Spleen (tissue), 11 donors: ENCODE results near the gene ZYX. TPM values are rescaled to one million over a fixed set of nuclear protein-coding genes. Genes with fewer than 3 reads are reported as not detected.
"Not testable (repeated sequence)": the region's sequence is repeated elsewhere in the genome, so short reads cannot be mapped to it uniquely, and the experiment has no call there.

Source experiments
- DNase-seq: peaks from one replicate; pipeline ENCODE4 v3.0.0-alpha.2; 2020
- H3K27ac ChIP-seq, 8 donors: fragments of 200-600 bp; sonication (generic) in 7 of 8; 1 replicate in 4 of 8; 2 replicates in 4 of 8; pipeline versions ENCODE4 v1.5.0 to v1.8.0; 2016 to 2021; ENCODE audit warnings: inconsistent platforms in 4 of 8, mild to moderate bottlenecking in 4 of 8, moderate library complexity in 1 of 8
- H3K27me3 ChIP-seq, 7 donors: fragments of 200-600 bp; sonication (generic) in 6 of 7; replicated peaks in 1 of 7; 1 replicate in 4 of 7; 2 replicates in 3 of 7; pipeline versions ENCODE4 v1.5.0 to v1.8.0; 2016 to 2021; ENCODE audit warnings: inconsistent platforms in 3 of 7, mild to moderate bottlenecking in 1 of 7
- H3K36me3 ChIP-seq, 6 donors: fragments of 200-600 bp; sonication (generic) in 5 of 6; 1 replicate in 4 of 6; 2 replicates in 2 of 6; pipeline versions ENCODE4 v1.5.0 to v1.8.0; 2016 to 2021; ENCODE audit warnings: inconsistent platforms in 2 of 6
- H3K4me1 ChIP-seq, 6 donors: fragments of 200-600 bp; sonication (generic) in 5 of 6; 1 replicate in 3 of 6; 2 replicates in 3 of 6; pipeline versions ENCODE4 v1.5.0 to v1.8.0; 2016 to 2021; ENCODE audit warnings: inconsistent platforms in 3 of 6
- H3K4me3 ChIP-seq, 8 donors: fragments of 200-600 bp; sonication (generic) in 7 of 8; 1 replicate in 4 of 8; 2 replicates in 4 of 8; pipeline versions ENCODE4 v1.5.0 to v1.8.0; 2016 to 2021; ENCODE audit warnings: inconsistent platforms in 4 of 8, mild to moderate bottlenecking in 4 of 8, moderate library complexity in 2 of 8
- H3K9me3 ChIP-seq, 8 donors: fragments of 200-600 bp; sonication (generic) in 7 of 8; 1 replicate in 4 of 8; 2 replicates in 4 of 8; pipeline versions ENCODE4 v1.5.0 to v1.8.0; 2016 to 2021; ENCODE audit warnings: inconsistent platforms in 4 of 8
- POLR2A ChIP-seq, 3 donors: fragments of 450-650 bp; IDR thresholded peaks; one replicate each; pipeline ENCODE4 v1.5.1; 2017; ENCODE audit warnings: antibody characterized with exemption in 3 of 3, mild to moderate bottlenecking in 1 of 3
- POLR2AphosphoS5 ChIP-seq, 3 donors: sonication (generic); formaldehyde crosslinking; IDR thresholded peaks; one replicate each; pipeline ENCODE4 v1.5.1; 2017; ENCODE audit warnings: antibody characterized with exemption in 3 of 3
- WGBS, 5 donors: extraction: QIAGEN DNeasy Blood & Tissue Kit in 3 of 5; methylation state at CpG; one replicate each; pipeline versions ENCODE4 v1.1.5 to v1.1.7; 2013 to 2018; 5-methylcytosine and 5-hydroxymethylcytosine counted together
- intact Hi-C: fragments of 100-400 bp; cut with DNase I; formaldehyde crosslinking; loops from one replicate; pipeline ENCODE4 v1.15.0; 2023; ENCODE audit warnings: low total_unique reads
- polyA plus RNA-seq, 3 donors: library from polyadenylated mRNA; stranded (reverse); fragments of 200-250 nt; gene quantifications; one replicate each; pipeline ENCODE4 v1.2.1, GENCODE V29; 2013
- total RNA-seq, 7 donors: library from RNA; depleted of rRNA in 3 of 7; stranded (reverse); fragments of >200 nt in 3 of 7; fragmentation: NEBNext Ultra II Directional in 4 of 7; extraction: Animal tissue kit (Norgen Biotek cat#: 25700) in 4 of 7; gene quantifications; one replicate each; pipeline versions ENCODE4 v1.1.0 to v1.2.1, GENCODE V29; 2016 to 2021
- TF ChIP-seq, protein P1 (sequence below), 11 experiments: fragments of 200-600 bp in 7 of 11; fragments of 450-650 bp in 4 of 11; sonication (generic) in 4 of 11; IDR thresholded peaks in 8 of 11; conservative IDR thresholded peaks in 3 of 11; 1 replicate in 7 of 11; 2 replicates in 4 of 11; pipeline versions ENCODE4 v1.4.0 to v1.8.0; 2016 to 2021; ENCODE audit warnings: antibody characterized with exemption in 11 of 11, inconsistent platforms in 4 of 11, mild to moderate bottlenecking in 1 of 11
- donor health status: healthy with polysubstance abuse.
- donor health status: DM: no; HTN: no; CAD: no; lungs with moderate emphysema.
- donor health status: DM: no; HTN: no; CAD: no.
- donor health status: Bipolar disorder and iron deficiency.
- donor health status: healthy.
- donor health status: DM: no; HTN: no; CAD: no.
- donor health status: DM: yes; HTN: yes; CAD: no.

Gene ZYX
- total and polyA plus RNA-seq, 10 donors: 50.3 to 439 (median 187) TPM

DNA sequence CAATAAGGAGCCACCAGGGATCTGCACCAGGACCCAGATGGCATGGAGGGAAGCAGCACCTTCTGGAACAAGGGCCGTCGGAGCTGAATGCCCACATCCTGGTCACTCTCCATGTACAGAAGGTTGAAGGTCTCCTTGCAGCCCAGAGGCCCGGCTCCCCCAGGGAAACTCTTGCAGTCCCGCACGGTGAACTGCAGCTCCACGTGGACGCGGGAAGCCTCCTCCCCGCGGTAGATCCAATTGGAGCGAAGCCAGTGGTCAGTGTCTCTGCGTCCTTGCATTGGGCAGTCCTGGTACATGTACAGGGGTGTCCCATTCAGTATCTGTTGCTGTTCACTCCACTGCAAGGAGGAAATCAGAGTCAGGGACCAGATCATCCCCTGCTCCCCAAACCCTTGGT, 20.1 kb downstream of the ZYX start:
- 89 to 93% (median 91%) methylated on average over 11 to 12 of the region's 12 CpGs for WGBS, 5 donors
- Histone ChIP-seq H3K27me3 (no peaks in the 10 kb centered on the region), H3K36me3 (peaks cover 0 to 5% (median 0%) of the 10 kb centered on the region in 6 donors), H3K27ac (no peak overlapping the region), H3K4me1 (peaks cover 0 to 10% (median under 1%) of the 10 kb centered on the region in 6 donors), H3K9me3 (no peaks in the 10 kb centered on the region), H3K4me3 (no peak overlapping the region)
- intact Hi-C loops: loop anchor here (10.0 kb wide), 1 partner anchor 86 kb away; the partner anchor contains the start of gene CLCN1
- no peak for TF ChIP-seq POLR2A (IDR thresholded peaks at IDR 0.05)
- no peak for TF ChIP-seq POLR2AphosphoS5 (IDR thresholded peaks at IDR 0.05)
- TF ChIP-seq, protein P1, sequence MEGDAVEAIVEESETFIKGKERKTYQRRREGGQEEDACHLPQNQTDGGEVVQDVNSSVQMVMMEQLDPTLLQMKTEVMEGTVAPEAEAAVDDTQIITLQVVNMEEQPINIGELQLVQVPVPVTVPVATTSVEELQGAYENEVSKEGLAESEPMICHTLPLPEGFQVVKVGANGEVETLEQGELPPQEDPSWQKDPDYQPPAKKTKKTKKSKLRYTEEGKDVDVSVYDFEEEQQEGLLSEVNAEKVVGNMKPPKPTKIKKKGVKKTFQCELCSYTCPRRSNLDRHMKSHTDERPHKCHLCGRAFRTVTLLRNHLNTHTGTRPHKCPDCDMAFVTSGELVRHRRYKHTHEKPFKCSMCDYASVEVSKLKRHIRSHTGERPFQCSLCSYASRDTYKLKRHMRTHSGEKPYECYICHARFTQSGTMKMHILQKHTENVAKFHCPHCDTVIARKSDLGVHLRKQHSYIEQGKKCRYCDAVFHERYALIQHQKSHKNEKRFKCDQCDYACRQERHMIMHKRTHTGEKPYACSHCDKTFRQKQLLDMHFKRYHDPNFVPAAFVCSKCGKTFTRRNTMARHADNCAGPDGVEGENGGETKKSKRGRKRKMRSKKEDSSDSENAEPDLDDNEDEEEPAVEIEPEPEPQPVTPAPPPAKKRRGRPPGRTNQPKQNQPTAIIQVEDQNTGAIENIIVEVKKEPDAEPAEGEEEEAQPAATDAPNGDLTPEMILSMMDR (IDR thresholded peaks at IDR 0.05 in 8 of 11, conservative IDR thresholded peaks at IDR 0.05 in 3 of 11): no peak
- DNase-seq: peak; percentile 59

GRCh38 chr7:143402233-143402632, 21.1 kb downstream of the ZYX start:
- H3K4me3 ChIP-seq, DNase-seq, H3K9me3 ChIP-seq, H3K27ac ChIP-seq, H3K27me3 ChIP-seq, H3K36me3 ChIP-seq: not testable (repeated sequence)
- 80 to 90% (median 88%) methylated on average over 4 of the region's 4 CpGs for WGBS, 5 donors
- H3K4me1 ChIP-seq: peaks cover 0 to 18% (median 3%) of the 10 kb centered on the region in 6 donors
- intact Hi-C loops: loop anchor here (10.0 kb wide), 1 partner anchor 87 kb away; the partner anchor contains the start of gene CLCN1

DNA sequence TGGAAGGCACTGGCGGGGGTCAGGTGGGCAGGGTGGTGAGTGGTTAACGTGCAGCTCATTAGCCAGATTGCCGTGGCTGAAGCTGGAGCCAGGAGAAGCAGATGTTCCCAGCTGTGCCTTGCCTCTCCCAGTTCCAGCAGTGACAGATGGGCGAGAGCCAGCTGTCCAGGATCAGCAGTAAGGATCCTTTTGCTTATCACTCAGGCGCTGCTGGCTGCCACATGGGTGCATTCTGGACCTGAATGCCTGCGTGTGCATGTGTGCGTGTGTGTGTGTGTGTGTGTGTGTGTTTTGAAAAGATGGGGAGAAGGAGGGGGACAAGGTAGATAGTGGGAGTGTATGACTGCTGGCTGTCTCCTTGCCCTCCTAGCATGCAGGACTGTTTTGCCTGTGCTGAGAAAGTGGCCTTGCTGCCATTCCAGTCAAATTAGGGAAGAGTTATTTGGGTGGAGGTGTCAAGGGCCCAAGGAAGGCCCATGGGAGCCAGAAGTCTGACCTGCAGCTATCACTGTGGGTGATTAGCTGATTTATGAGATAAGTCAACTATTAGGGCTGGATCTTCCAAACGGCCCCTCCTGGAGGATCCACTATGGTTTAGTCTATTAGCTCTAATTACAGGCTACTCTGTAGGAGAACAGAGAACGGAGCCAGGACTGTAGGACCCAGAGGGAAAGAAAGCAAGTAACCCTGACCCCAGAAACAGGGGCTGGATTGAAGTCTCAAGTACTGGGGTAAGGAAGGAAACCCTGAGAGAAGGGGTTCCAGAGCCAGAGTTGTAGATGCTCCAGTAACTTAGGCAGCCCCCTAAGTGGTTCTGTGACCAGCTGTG, 24.2 kb downstream of the ZYX start:
- Histone ChIP-seq H3K27ac (no peak overlapping the region), H3K4me1 (peaks cover 13 to 50% (median 33%) of the 10 kb centered on the region in 6 donors), H3K4me3 (no peak overlapping the region), H3K27me3 (peaks cover 0 to 25% (median 0%) of the 10 kb centered on the region in 7 donors), H3K36me3 (no peaks in the 10 kb centered on the region), H3K9me3 (no peaks in the 10 kb centered on the region)
- WGBS, 5 donors: 62 to 75% (median 72%) methylated on average over 9 of the region's 9 CpGs
- TF ChIP-seq POLR2A (IDR thresholded peaks at IDR 0.05) (no peak), POLR2AphosphoS5 (IDR thresholded peaks at IDR 0.05) (peak; percentile 41 to 82 (median 80))
- TF ChIP-seq, protein P1 (IDR thresholded peaks at IDR 0.05 in 8 of 11, conservative IDR thresholded peaks at IDR 0.05 in 3 of 11): no peak
- no peak for DNase-seq
- intact Hi-C loops: loop anchor here (10.0 kb wide), 1 partner anchor 91 kb away; the partner anchor contains the start of gene CLCN1

DNA sequence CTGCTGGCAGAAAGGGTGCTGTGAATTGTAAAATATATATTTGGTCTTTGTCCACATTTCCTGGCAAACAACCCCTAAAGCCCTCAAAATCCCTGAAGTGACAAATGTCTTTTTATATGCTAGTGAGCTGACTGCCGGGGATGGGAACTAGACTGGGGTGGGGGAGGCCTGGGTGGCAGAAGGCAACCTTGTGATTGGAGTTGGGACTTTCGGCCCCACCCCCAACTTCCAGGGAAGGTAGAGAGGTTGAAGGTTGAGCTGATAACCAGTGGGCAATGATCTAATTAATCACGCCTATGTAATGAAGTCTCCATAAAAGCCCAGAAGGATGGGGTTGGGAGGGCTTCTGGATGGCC, 24.8 kb downstream of the ZYX start:
- intact Hi-C loops: loop anchor here (10.0 kb wide), 1 partner anchor 91 kb away; the partner anchor contains the start of gene CLCN1
- H3K9me3 ChIP-seq: no peaks in the 10 kb centered on the region
- H3K27me3 ChIP-seq: peaks cover 0 to 30% (median 0%) of the 10 kb centered on the region in 7 donors
- no peak for DNase-seq
- no peak for TF ChIP-seq POLR2A (IDR thresholded peaks at IDR 0.05)
- TF ChIP-seq POLR2AphosphoS5 (IDR thresholded peaks at IDR 0.05): no peak
- TF ChIP-seq, protein P1 (IDR thresholded peaks at IDR 0.05 in 8 of 11, conservative IDR thresholded peaks at IDR 0.05 in 3 of 11): no peak
- H3K4me1 ChIP-seq: peaks cover 13 to 56% (median 36%) of the 10 kb centered on the region in 6 donors
- no peak overlapping the region for H3K27ac ChIP-seq
- no peak overlapping the region for H3K4me3 ChIP-seq
- WGBS, 5 donors: 74 to 80% (median 77%) methylated on average over 3 of the region's 3 CpGs
- H3K36me3 ChIP-seq: no peaks in the 10 kb centered on the region
